Peyer's patch (tissue), 4 donors: ENCODE measurements around the gene PCGF2.

Experiments used
- POLR2A ChIP-seq, 2 donors: fragments of 450-650 bp; IDR thresholded peaks; one replicate each; pipeline ENCODE4 v1.5.1; 2017; ENCODE audit warnings: antibody characterized with exemption in 2 of 2, mild to moderate bottlenecking in 2 of 2, moderate library complexity in 2 of 2
- TF ChIP-seq, protein P1 (sequence below), 6 experiments: fragments of 450-650 bp in 4 of 6; fragments of 200-600 bp in 2 of 6; sonication (generic) in 1 of 6; IDR thresholded peaks; one replicate each; pipeline ENCODE4 v1.5.1; 2017 to 2019; ENCODE audit warnings: antibody characterized with exemption in 6 of 6, mild to moderate bottlenecking in 3 of 6, moderate library complexity in 1 of 6

DNA sequence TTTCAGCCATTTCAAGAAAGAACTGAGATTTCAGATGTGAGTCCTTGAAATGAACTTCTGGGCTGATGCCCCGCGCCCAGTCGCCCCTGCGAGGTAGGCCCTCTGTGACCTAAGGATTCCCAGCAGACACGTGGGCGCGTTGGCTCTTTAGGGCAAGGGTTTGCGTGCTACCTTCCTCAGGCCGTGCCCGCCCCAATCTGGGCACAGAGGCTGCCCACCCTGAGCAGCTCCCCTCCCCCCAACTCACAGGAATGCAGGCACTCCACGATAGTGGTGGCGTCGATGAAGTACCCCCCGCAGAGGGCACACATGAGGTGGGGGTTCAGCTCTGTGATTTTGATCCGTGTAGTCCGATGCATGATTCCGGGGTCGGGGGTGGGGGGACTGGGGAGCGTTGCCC is 8.1 kb downstream of the PCGF2 start:
- TF ChIP-seq, protein P1, sequence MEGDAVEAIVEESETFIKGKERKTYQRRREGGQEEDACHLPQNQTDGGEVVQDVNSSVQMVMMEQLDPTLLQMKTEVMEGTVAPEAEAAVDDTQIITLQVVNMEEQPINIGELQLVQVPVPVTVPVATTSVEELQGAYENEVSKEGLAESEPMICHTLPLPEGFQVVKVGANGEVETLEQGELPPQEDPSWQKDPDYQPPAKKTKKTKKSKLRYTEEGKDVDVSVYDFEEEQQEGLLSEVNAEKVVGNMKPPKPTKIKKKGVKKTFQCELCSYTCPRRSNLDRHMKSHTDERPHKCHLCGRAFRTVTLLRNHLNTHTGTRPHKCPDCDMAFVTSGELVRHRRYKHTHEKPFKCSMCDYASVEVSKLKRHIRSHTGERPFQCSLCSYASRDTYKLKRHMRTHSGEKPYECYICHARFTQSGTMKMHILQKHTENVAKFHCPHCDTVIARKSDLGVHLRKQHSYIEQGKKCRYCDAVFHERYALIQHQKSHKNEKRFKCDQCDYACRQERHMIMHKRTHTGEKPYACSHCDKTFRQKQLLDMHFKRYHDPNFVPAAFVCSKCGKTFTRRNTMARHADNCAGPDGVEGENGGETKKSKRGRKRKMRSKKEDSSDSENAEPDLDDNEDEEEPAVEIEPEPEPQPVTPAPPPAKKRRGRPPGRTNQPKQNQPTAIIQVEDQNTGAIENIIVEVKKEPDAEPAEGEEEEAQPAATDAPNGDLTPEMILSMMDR (IDR thresholded peaks at IDR 0.05): no peak
- TF ChIP-seq POLR2A (IDR thresholded peaks at IDR 0.05): no peak
